ENCODE data around the gene NGDN. TPM values are rescaled to one million over a fixed set of nuclear protein-coding genes. Genes with fewer than 3 reads are reported as not detected.
A peak's percentile ranks its signal among the peaks of the same experiment; 100 is the strongest.

NGDN gene
- total and polyA plus RNA-seq, 4 donors = 47.4 to 53.5 (median 50.4) TPM

- whole genome bisulfite sequencing (ENCODE audit: insufficient coverage) = 46% methylated on average over 2 of the region's 4 CpGs
- no peaks in the 10 kb centered on the region for H3K36me3 ChIP-seq (ENCODE audit: control insufficient read depth, insufficient read depth, low read length)
- peaks cover 39% of the 10 kb centered on the region for H3K4me1 ChIP-seq (ENCODE audit: control insufficient read depth, insufficient read depth, low read length)
- H3K9me3 ChIP-seq (ENCODE audit: control insufficient read depth, insufficient read depth, low read length) = no peaks in the 10 kb centered on the region
- peak in 2 of 6 donors; percentile 48 to 62 for DNase-seq (ENCODE audit: low read depth in 4 of 6, low spot score in 6 of 6)
- H3K27ac ChIP-seq (ENCODE audit: low read depth, low read length) = peak overlapping the region; percentile 12
- H3K4me3 ChIP-seq (ENCODE audit: low read depth, low read length) = no peak overlapping the region
- no peaks in the 10 kb centered on the region for H3K27me3 ChIP-seq (ENCODE audit: control insufficient read depth, insufficient read depth, low read length)
Measured at GRCh38 chr14:23485326-23485725, 15.8 kb downstream of the NGDN start.

- Histone ChIP-seq H3K27me3 (ENCODE audit: control insufficient read depth, insufficient read depth, low read length) (no peaks in the 10 kb centered on the region), H3K4me3 (ENCODE audit: low read depth, low read length) (peak overlapping the region; percentile 30), H3K36me3 (ENCODE audit: control insufficient read depth, insufficient read depth, low read length) (no peaks in the 10 kb centered on the region), H3K4me1 (ENCODE audit: control insufficient read depth, insufficient read depth, low read length) (peaks cover 39% of the 10 kb centered on the region), H3K27ac (ENCODE audit: low read depth, low read length) (peak overlapping the region; percentile 18), H3K9me3 (ENCODE audit: control insufficient read depth, insufficient read depth, low read length) (no peaks in the 10 kb centered on the region)
- peak in 2 of 6 donors; percentile 54 to 71 for DNase-seq (ENCODE audit: low read depth in 4 of 6, low spot score in 6 of 6)
- 24% methylated on average over 2 of the region's 2 CpGs for WGBS (ENCODE audit: insufficient coverage)
Measured at GRCh38 chr14:23486036-23486435, 16.5 kb downstream of the NGDN start.

GRCh38 chr14:23487216-23487615 is 17.7 kb downstream of the NGDN start:
- no peaks in the 10 kb centered on the region for H3K36me3 ChIP-seq (ENCODE audit: control insufficient read depth, insufficient read depth, low read length)
- no CpG with 5 or more reads among the region's 7 CpGs for WGBS (ENCODE audit: insufficient coverage)
- H3K9me3 ChIP-seq (ENCODE audit: control insufficient read depth, insufficient read depth, low read length) = no peaks in the 10 kb centered on the region
- H3K27ac ChIP-seq (ENCODE audit: low read depth, low read length) = peak overlapping the region; percentile 49
- H3K4me3 ChIP-seq (ENCODE audit: low read depth, low read length) = peak overlapping the region; percentile 30
- H3K27me3 ChIP-seq (ENCODE audit: control insufficient read depth, insufficient read depth, low read length) = no peaks in the 10 kb centered on the region
- peak in 4 of 6 donors; percentile 26 to 96 (median 78) for DNase-seq (ENCODE audit: low read depth in 4 of 6, low spot score in 6 of 6)
- H3K4me1 ChIP-seq (ENCODE audit: control insufficient read depth, insufficient read depth, low read length) = peaks cover 37% of the 10 kb centered on the region

- Histone ChIP-seq H3K4me3 (ENCODE audit: low read depth, low read length) (no peak overlapping the region), H3K27me3 (ENCODE audit: control insufficient read depth, insufficient read depth, low read length) (no peaks in the 10 kb centered on the region), H3K36me3 (ENCODE audit: control insufficient read depth, insufficient read depth, low read length) (no peaks in the 10 kb centered on the region), H3K4me1 (ENCODE audit: control insufficient read depth, insufficient read depth, low read length) (peaks cover 6% of the 10 kb centered on the region), H3K27ac (ENCODE audit: low read depth, low read length) (no peak overlapping the region), H3K9me3 (ENCODE audit: control insufficient read depth, insufficient read depth, low read length) (no peaks in the 10 kb centered on the region)
- no peak for DNase-seq (ENCODE audit: low read depth in 4 of 6, low spot score in 6 of 6)
Measured at GRCh38 chr14:23492618-23493272, 23.2 kb downstream of the NGDN start.

GRCh38 chr14:23494223-23494622 is 24.7 kb downstream of the NGDN start:
- 20% methylated on average over 1 of the region's 2 CpGs for WGBS (ENCODE audit: insufficient coverage)
- no peaks in the 10 kb centered on the region for H3K9me3 ChIP-seq (ENCODE audit: control insufficient read depth, insufficient read depth, low read length)
- H3K4me1 ChIP-seq (ENCODE audit: control insufficient read depth, insufficient read depth, low read length) = peaks cover 6% of the 10 kb centered on the region
- H3K36me3 ChIP-seq (ENCODE audit: control insufficient read depth, insufficient read depth, low read length) = no peaks in the 10 kb centered on the region
- peak overlapping the region; percentile 6 for H3K27ac ChIP-seq (ENCODE audit: low read depth, low read length)
- DNase-seq (ENCODE audit: low read depth in 4 of 6, low spot score in 6 of 6) = peak in 3 of 6 donors; percentile 54 to 98 (median 93)
- no peaks in the 10 kb centered on the region for H3K27me3 ChIP-seq (ENCODE audit: control insufficient read depth, insufficient read depth, low read length)
- no peak overlapping the region for H3K4me3 ChIP-seq (ENCODE audit: low read depth, low read length)

- Histone ChIP-seq H3K27me3 (ENCODE audit: control insufficient read depth, insufficient read depth, low read length) (no peaks in the 10 kb centered on the region), H3K4me1 (ENCODE audit: control insufficient read depth, insufficient read depth, low read length) (peaks cover 36% of the 10 kb centered on the region), H3K36me3 (ENCODE audit: control insufficient read depth, insufficient read depth, low read length) (no peaks in the 10 kb centered on the region), H3K27ac (ENCODE audit: low read depth, low read length) (peak overlapping the region; percentile 76), H3K4me3 (ENCODE audit: low read depth, low read length) (no peak overlapping the region), H3K9me3 (ENCODE audit: control insufficient read depth, insufficient read depth, low read length) (no peaks in the 10 kb centered on the region)
- no CpG with 5 or more reads among the region's 13 CpGs for WGBS (ENCODE audit: insufficient coverage)
- DNase-seq (ENCODE audit: low read depth in 4 of 6, low spot score in 6 of 6) = peak in 4 of 6 donors; percentile 43 to 95 (median 70)
Measured at GRCh38 chr14:23512156-23512555, 42.7 kb downstream of the NGDN start.

GRCh38 chr14:23513005-23513817 is 43.7 kb downstream of the NGDN start:
- Histone ChIP-seq H3K27ac (ENCODE audit: low read depth, low read length) (peak overlapping the region; percentile 76), H3K4me3 (ENCODE audit: low read depth, low read length) (peak overlapping the region; percentile 29), H3K9me3 (ENCODE audit: control insufficient read depth, insufficient read depth, low read length) (no peaks in the 10 kb centered on the region), H3K36me3 (ENCODE audit: control insufficient read depth, insufficient read depth, low read length) (no peaks in the 10 kb centered on the region), H3K4me1 (ENCODE audit: control insufficient read depth, insufficient read depth, low read length) (peaks cover 44% of the 10 kb centered on the region), H3K27me3 (ENCODE audit: control insufficient read depth, insufficient read depth, low read length) (no peaks in the 10 kb centered on the region)
- peak; percentile 69 to 98 (median 84) for DNase-seq (ENCODE audit: low read depth in 4 of 6, low spot score in 6 of 6)
- WGBS (ENCODE audit: insufficient coverage) = 26% methylated on average over 20 of the region's 25 CpGs

GRCh38 chr14:23513818-23514643 is 44.5 kb downstream of the NGDN start:
- no peaks in the 10 kb centered on the region for H3K36me3 ChIP-seq (ENCODE audit: control insufficient read depth, insufficient read depth, low read length)
- peak in 3 of 6 donors; percentile 30 to 95 (median 84) for DNase-seq (ENCODE audit: low read depth in 4 of 6, low spot score in 6 of 6)
- 30% methylated on average over 8 of the region's 8 CpGs for WGBS (ENCODE audit: insufficient coverage)
- H3K27ac ChIP-seq (ENCODE audit: low read depth, low read length) = peak overlapping the region; percentile 76
- H3K4me1 ChIP-seq (ENCODE audit: control insufficient read depth, insufficient read depth, low read length) = peaks cover 51% of the 10 kb centered on the region
- H3K9me3 ChIP-seq (ENCODE audit: control insufficient read depth, insufficient read depth, low read length) = no peaks in the 10 kb centered on the region
- H3K4me3 ChIP-seq (ENCODE audit: low read depth, low read length) = peak overlapping the region; percentile 29
- H3K27me3 ChIP-seq (ENCODE audit: control insufficient read depth, insufficient read depth, low read length) = no peaks in the 10 kb centered on the region

- H3K4me3 ChIP-seq (ENCODE audit: low read depth, low read length) = no peak overlapping the region
- 30% methylated on average over 2 of the region's 3 CpGs for WGBS (ENCODE audit: insufficient coverage)
- H3K27me3 ChIP-seq (ENCODE audit: control insufficient read depth, insufficient read depth, low read length) = no peaks in the 10 kb centered on the region
- H3K27ac ChIP-seq (ENCODE audit: low read depth, low read length) = peak overlapping the region; percentile 36
- DNase-seq (ENCODE audit: low read depth in 4 of 6, low spot score in 6 of 6) = peak in 3 of 6 donors; percentile 50 to 95 (median 90)
- H3K4me1 ChIP-seq (ENCODE audit: control insufficient read depth, insufficient read depth, low read length) = peaks cover 51% of the 10 kb centered on the region
- no peaks in the 10 kb centered on the region for H3K9me3 ChIP-seq (ENCODE audit: control insufficient read depth, insufficient read depth, low read length)
- H3K36me3 ChIP-seq (ENCODE audit: control insufficient read depth, insufficient read depth, low read length) = no peaks in the 10 kb centered on the region
Measured at GRCh38 chr14:23514644-23514957, 45.1 kb downstream of the NGDN start.
